Fibroblast of skin of back (primary cell): ENCODE results near the gene STARD13.
"Not testable (repeated sequence)": the region's sequence is repeated elsewhere in the genome, so short reads cannot be mapped to it uniquely, and the experiment has no call there.

ENCODE experiments used
- DNase-seq: peaks from one replicate; pipeline ENCODE4 v3.0.0-alpha.2; 2013

STARD13 gene

DNA sequence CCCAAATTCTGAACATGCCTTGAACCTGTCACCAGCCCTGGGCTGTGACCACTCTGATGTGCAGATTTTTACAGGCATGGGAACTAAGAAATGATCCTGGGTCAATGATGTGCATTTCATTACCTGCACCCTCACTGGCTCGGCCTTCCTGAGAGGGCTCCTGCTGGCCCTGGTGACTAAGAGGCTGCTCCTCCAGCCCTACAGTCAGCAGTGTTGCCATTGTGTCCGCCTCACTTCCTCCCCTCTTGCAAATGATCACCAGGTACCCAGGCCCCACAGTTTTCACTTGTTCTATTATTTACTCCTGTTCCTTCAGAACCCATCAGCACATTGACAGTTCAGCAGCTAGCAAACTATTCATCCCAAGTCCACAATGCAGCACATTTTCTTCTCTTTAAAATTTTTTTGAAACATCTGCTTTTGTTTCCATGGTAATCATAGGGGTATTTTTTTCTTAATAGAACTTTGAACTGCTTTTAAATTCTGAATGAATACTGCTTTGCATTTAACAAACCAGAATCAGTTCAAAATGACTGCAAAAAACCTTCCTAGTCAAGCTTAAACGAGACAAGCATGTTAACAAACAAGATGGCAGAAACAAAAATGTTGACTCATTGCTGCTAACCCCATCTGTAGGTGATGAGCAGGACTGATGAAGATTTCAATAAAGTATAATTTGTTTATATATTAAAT, 29.3 kb downstream of the STARD13 start:
- DNase-seq: no peak

DNA sequence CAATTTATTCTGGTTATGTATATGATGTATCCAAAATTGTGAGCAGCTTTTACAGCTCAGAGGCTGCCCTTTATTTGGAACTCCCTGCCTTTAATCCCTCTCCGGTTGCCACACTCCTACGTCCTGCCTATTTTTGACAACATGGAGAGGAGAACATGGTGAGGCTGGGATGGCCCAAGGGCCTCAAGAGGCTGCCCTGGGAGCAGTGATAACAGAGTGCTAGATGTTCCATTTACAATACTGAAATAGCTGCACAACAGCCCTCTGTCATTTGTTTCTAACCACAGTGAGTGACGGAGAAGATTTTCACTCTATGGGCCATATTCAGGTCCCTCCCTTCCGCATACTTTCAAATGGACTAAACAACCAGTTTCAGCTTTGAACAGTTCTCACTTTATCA, 33.4 kb downstream of the STARD13 start:
- no peak for DNase-seq

DNA sequence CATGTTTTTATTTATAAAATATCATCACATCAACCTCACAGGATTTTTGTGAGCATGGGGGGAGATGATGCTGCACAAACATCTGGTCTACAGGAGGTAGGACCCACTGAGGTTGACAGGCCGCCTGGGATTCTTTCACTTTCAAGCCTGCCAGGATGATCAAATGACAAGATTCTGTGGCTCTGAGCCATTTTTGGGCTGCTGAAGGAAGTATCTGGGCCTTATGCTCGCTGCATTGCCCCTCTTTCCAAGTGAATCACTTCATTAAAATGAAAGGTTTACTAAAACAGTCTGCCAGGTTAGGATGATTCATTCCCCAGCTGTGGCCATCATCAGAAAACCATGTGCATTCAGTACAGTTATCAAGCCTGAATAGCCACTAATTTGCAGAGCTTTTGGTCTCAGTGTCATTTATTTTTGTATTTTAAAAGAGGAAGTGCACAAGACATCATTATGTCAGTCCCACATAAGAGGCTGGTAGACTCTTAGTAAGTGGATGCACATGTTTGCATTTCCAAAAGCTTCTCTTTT, 34.4 kb downstream of the STARD13 start:
- peak; percentile 96 for DNase-seq

DNA sequence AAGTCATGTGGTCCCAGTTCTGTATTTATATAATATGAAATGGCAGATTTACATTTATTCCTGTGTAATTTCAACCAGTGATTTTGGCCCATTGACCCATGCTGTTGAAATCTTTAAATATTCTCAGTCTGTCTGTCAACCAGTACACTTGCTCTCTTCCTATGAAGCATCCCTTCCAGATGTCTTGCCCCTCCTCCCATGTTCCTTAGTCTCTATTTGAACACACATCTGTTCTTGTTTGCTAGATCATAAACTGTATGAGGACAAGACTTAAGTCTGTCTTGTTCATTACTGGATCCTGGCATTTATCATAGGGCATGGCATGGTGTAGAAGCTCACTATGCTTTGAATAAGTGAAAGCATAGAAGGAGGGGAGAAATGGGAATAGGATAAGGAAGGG, 34.9 kb downstream of the STARD13 start:
- no peak for DNase-seq

DNA sequence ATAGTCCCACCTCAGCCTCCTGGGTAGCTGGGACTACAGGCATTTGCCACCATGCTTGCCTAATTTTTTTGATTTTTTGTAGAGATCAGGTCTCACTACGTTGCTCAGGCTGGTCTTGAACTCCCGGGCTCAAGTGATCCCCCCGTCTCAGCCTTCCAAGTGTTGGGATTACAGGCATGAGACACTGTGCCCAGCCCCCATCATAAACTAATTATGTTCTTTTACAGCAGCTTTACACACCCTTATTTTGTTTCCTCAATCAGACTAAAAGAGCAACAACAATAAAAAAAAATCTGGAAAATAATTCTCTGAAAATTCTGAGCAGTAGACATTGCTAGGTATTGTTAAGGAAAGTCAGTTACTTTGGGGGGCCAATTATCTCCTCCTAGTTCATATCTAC, 35.7 kb downstream of the STARD13 start:
- DNase-seq: no peak

DNA sequence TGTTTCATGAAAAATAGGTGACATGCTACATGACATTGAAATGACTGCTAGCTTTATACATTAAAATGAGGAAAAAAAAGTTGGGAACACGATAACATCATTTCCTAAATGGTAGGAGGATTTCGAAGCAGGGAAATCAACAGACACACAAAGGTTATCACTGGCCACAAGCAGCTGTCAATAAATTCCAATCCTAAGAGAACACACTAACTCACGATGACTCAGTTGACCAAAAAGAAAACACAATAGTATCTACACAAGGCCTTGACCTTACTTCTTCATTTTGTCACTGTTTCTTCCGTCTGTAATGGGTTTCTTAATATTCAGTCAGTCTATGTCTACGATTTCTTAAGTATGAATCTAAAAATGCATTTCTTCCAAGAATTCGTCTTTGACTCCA, 36.5 kb downstream of the STARD13 start:
- peak; percentile 77 for DNase-seq

DNA sequence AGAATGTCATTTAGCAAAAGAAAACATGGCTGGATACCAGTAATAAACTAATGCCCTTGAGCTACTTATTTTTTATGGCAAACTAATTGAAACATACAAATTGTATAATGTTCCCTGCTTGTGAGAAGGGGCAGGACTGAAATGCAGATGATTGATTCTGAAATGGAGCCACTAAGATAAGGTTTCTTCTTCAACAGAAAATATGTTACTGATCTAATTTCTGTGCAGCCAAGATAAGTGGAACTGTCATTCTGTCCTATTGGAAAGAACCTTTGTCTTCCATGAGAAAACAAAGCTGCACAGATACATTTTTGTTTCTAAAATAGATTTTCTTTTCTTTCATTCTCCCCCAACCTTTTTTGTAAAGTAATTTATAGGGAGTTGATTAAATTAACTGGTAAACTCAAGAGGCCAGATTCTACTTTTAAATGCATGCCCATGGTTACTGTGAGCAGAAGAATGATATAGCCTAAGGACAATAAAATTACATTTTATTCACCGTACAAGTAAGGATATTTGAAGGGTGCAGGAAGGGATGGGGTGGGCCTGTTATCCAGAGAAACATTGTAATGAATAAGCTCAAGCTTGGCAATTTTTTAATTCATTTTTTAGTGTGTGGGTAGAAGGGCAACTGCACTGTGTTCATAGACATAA, 39.9 kb downstream of the STARD13 start:
- DNase-seq: no peak

DNA sequence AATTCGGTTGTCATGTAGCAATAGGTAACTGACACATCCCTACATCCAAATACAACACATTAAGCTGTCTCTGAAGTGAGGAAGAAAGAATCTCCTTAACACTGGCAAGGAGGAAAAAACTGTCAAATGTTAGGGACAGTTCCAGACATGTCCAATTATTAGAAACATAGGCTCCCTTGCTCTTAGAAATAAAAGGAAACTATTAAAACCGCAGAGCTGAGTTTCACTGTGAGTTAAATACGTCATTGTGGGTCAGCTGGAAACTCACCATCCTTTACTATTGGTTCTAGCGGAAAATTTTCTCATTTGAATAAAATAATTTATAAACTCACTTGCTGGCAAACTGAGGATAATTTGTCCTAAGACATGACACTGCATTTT, 40.7 kb downstream of the STARD13 start:
- DNase-seq: peak; percentile 29

DNA sequence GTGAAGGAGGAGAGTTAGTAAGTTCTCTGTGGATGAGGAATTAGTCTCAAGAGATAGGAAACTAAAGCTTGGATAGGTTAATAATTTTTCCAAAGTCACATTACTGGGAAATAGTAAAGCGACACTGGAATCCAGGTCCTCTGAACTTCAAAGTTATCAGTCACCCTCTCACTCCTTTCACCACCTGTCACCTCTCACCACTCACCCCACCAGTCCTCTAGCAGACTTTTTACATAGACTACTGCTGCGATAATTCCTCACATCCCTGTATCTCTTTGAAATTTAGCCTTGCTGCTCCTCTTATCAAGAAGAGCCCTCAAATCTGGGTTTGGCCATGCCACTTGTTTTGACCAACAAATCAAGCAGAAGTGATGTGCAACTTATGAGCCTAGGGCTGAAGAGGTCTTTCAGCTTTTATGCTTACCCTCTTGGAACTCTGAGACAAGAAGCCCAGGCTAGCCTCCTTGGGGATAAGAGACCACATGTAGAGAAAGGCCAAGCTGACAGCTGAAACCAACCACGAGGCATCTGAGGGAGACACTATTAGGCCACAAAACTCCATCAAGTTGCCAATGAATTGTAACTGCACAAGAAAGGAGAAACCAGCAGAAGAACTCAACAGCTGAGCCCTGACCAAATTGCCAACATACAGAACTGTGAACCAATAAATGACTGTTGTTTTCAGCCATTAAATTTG, 41.2 kb downstream of the STARD13 start:
- DNase-seq: no peak

DNA sequence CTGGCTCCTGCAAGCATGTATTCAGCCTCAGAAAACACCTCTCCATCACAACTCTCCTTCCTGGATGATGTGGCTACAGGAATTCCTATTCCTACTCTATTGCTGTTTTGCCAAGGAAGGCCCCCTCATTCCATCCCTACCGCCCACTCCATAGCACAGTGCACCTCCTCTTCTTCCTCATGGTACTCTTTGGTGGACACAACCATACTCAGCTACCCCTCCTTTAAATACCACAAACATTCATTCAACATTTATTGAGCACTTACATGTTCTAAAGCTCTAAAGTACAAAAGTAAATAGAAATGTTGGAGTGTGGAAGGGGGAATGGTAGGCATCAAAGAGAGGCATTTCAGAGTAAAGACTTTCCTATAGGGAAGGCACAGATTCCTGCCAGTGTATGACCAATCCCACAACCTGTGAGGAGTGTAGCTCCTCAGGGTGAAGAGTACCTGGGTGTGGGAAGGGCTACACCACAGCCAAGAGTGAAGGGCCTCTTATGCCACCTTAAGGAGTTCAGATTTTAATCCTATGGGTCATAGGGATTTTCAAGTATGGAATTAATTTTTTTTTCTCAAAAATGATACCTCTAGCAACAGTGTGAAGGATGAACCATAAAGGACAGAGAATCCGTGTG, 42.5 kb downstream of the STARD13 start:
- DNase-seq: no peak

DNA sequence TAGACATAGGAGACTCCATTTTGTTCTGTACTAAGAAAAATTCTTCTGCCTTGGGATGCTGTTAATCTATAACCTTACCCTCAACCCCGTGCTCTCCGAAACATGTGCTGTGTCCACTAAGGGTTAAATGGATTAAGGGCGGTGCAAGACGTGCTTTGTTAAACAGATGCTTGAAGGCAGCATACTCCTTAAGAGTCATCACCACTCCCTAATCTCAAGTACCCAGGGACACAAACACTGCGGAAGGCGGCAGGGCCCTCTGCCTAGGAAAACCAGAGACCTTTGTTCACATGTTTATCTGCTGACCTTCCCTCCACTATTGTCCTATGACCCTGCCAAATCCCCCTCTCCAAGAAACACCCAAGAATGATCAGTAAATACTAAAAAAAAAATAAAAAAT, 43.2 kb downstream of the STARD13 start:
- DNase-seq: not testable (repeated sequence)

DNA sequence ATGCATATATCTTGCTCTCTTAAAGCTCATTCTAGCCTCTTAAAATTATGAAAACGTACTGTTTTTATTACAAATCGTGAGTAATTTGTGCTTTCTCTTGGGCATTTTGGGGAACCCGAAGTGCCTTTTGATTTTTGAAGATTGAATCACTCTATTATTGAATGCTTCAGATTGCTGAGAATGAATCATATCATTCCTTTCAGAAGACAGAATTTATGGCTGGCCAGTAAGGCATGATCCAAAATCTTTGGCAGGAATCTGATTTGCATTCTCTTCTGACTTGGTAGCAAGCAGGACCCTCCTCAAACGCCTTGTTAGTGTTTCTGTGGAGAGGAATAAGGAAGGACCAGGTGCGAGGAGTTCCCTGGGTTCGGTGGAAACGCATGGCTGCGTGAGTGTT, 49.5 kb downstream of the STARD13 start:
- DNase-seq: peak; percentile 93

DNA sequence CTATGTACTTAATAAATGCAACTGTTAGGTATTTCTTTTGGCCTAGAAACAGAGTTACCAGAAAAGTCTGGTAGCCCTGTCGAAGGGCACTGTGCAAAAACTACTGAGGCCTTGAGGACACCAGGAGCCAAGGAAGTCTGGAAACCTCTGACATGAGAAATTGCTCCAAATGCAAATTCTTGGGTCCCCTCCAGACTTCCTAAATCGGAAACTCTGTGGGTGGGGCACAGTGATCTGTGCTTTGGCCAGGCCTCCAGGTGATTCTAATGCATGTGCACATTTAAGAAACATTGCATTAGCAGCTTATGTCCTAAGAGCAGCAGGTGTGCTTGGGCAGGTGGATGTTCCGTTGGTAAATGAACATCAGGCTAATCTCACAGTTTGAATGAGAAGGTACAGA, 50.0 kb downstream of the STARD13 start:
- peak; percentile 30 for DNase-seq

DNA sequence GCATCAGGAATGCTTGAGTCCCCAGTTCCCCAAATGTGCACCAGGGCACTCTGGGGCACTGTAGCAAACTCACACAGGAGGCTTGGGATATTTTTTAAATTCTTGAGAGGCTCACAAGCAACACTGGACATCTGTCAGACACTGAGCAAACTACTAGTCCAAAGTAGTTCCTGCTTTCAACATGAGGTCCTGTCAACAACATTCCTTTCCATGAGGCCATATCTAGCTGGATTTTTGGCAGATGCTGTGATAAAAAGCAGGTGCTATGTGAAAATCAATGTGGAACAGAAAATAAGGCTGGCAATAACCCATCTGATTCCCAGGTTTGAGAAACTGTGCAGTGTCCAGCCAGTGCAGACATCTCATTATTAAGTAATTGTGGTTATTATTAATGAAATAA, 50.5 kb downstream of the STARD13 start:
- peak; percentile 72 for DNase-seq

DNA sequence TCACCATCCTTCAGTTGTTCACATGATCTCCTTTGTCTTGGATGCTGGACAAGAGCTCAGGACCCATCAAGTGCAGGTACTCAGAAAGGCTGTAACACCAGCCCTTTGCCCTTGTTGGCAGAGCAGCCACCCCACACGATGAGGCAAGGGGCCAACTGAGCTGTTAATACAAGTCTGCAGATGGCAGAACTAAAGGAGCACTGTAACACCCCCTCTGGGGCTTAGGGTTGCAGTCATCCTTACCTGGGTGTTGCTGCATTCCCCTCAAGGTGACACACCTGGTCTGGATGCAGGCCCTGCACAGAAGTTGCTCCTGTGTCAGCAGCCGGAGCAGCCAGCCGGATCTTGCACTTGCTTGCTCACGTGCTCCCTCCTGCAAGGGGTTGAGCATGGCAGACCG, 52.0 kb downstream of the STARD13 start:
- DNase-seq: no peak

DNA sequence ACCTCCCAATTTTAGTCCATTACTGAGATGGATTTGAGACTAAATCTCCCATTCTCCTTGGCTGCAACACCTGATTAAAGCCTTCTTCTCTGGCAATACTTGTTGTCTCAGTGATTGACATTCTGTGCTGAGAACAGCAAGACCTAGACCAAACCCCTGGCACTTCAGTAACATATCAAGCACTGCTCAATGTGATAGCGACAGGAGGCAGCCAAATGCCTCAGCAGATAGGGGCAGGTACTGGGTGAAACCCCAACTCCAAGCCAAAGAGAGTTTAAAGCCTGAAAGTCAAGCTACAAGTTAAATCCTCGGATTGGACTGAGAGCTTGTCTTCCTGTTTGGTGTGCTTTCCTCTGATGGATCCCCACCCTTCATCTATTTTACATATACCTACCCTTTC, 52.7 kb downstream of the STARD13 start:
- no peak for DNase-seq

DNA sequence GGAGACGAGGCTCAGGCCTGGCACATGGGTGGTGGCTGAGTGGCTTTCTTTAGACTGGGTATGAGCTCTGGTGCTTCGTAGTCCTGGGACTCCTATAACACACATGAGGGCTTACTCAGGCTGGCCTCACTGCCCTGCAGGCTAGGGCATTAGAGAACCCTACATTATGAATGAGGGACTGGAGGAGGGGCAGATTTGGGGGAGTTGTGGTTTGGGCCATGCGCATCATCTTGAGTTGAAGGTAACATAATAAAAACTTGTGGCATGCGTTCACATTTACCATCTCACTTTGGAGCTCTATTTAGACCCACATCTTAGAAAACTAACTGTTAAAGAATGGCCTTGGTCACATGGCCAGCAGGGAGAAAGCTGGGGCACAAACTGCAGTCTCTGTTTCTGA, 54.2 kb downstream of the STARD13 start:
- no peak for DNase-seq

DNA sequence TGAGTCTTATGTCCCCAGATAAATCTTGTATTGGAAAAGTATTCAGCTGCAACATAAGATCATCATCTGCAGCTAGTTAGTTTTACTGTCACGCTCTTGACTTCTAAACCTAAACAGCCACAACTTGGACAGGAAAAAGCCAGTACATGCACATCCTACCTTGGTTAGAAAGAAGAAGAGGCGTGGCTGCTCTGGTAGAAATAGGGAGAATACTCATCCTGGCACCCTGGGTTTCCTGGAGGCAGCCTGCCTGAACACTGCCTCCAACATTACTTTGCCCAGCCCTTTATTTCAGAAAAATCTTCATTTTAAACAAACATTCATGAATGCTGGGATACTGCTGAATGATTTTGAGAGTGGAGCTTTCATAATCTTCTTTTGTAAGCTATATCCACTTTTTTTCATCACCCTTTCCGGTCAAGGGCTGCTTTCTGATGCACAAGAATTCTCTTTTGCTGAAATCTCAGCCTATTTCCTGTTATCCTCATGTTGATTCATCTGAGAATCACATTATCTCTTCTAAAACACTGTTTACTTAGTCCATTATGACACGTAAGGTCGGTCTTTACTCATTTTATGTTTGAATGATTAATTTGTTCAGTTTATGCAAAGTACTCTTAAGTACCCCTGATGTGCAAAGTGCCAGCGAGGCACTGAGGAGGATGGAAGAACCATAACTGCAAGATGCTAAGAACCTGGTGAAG, 55.2 kb downstream of the STARD13 start:
- peak; percentile 72 for DNase-seq

DNA sequence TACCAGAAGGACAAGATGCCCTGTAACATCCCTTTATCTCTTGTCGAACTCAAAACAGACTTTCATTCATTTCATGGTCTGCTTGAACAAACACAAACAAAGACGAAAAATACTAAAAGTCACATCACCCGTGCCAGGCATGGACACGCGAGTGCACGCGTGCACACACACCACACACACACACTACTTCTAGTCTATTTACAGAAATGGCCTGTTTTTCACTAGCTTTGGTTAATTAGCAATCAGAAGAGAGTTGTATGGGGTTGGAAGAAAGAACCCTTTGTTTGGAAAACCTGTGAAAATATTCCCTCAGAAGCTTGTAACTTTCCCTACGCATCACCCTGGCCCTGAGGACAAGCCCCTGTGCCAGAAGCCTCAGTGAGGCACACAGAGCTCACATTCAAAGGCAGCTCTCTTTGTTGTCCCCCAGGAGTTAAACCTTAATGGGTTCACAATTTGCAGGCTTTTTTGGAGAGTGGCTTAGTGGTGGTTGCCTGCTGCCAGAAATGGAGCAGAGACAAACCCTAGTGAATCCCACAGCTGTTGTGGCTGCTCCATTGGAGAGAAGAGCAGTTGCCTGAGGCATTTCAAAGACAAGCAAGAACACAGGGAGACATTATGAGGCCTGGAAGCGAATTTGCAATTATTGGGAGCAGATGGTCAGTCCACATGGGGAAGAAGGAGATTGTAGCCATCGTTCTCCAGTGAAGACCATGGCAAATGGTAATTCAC, 55.9 kb downstream of the STARD13 start:
- DNase-seq: no peak

DNA sequence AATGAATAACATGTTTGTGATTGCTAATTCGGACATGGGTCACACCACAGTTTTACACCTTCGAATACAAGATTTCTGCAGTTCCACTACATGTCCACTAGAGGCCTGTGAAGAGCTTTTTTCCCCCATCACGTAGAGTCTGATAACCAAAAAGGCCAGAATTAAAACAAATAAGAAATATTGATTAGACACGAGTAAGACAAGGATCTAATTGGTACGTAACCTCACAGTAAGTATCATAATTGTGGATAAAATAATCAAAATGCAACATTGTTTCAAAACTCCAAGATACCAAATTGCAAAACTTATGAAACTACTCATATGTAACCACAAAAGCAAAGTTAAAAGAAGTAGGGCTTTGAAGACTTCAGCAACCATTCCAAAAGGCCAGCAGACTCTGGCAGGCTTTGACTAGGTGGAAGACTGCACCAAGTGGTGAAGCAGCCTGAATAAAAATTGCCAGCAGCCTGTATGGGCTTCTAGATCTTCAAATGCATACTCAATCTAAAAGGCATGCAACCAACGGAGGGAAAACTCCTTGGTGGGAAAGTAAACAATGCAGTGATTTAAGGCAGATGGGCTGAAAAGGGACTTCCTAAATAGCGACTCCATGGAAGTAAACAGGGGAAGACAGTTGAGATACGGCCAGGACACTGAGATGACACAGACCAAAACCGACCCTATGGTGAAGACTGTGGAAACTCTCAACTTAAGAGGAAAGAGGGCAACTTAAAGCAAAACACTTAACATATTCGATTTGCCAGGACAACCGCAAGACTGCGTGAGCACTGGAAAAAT, 56.7 kb downstream of the STARD13 start:
- DNase-seq: peak; percentile 94
